Endothelial cell of umbilical vein (primary cell): ENCODE measurements around the gene ANXA2R. TPM values are rescaled to one million over a fixed set of nuclear protein-coding genes. Genes with fewer than 3 reads are reported as not detected.

Source experiments
- BruUV-seq: library from RNA; stranded (reverse); fragments of 400-500 nt; replicated peaks from 2 replicates; lab custom pipeline; 2021; lab: Mats Ljungman, UMichigan
- CTCF ChIA-PET: fragments of 300-600, 350-600 bp; sonication (Branson Sonifier 250); formaldehyde crosslinking; loops from one replicate; lab custom pipeline; 2021; ENCODE audit warnings: antibody characterized with exemption, inconsistent platforms; lab: Charles Lee
- POLR2A ChIA-PET: fragments of 300-600, 350-600 bp; sonication (Branson Sonifier 250); formaldehyde crosslinking; loops from one replicate; lab custom pipeline; 2021; ENCODE audit warnings: antibody characterized with exemption, inconsistent platforms; lab: Charles Lee
- DNase-seq: peaks from one replicate; pipeline ENCODE4 v3.0.0-alpha.2; 2011; ENCODE audit warnings: low read depth, low spot score
- FAIRE-seq: peaks from 2 replicates; lab custom pipeline; 2011; peaks lifted over from hg19 to GRCh38; lab: Jason Lieb, UNC
- H2AFZ ChIP-seq: 2 replicates; pipeline ENCODE4 v1.6.0; 2012; ENCODE audit warnings: low read depth, low read length, control low read depth, inconsistent platforms
- H3K27ac ChIP-seq: 2 replicates; pipeline ENCODE4 v1.5.1; 2011; ENCODE audit warnings: low read depth, mild to moderate bottlenecking, control low read depth, low read length, moderate library complexity; ENCODE audit not compliant: insufficient read depth
- H3K27me3 ChIP-seq, 2 experiments: 2 replicates each; pipeline versions ENCODE4 v1.6.0 to v1.6.1; 2011; ENCODE audit warnings: low read length in 2 of 2, mixed read lengths in 1 of 2; ENCODE audit not compliant: control insufficient read depth in 2 of 2, insufficient read depth in 2 of 2
- H3K36me3 ChIP-seq, 2 experiments: 2 replicates in 1 of 2; 3 replicates in 1 of 2; pipeline ENCODE4 v1.5.1; 2011; ENCODE audit warnings: low read length in 2 of 2, mild to moderate bottlenecking in 1 of 2, moderate library complexity in 1 of 2; ENCODE audit not compliant: control insufficient read depth in 2 of 2, insufficient read depth in 2 of 2; ENCODE audit errors: extremely low read depth in 1 of 2
- H3K4me1 ChIP-seq: 3 replicates; pipeline ENCODE4 v1.5.1; 2011; ENCODE audit warnings: mild to moderate bottlenecking, low read length; ENCODE audit not compliant: control insufficient read depth, insufficient read depth; ENCODE audit errors: extremely low read depth
- H3K4me2 ChIP-seq: 2 replicates; pipeline ENCODE4 v1.6.1; 2011; ENCODE audit warnings: low read length, control low read depth, mixed read lengths; ENCODE audit not compliant: insufficient read depth
- H3K4me3 ChIP-seq, 3 experiments: fragments of 200-600 bp in 1 of 3; sonication (generic), shearing (Covaris generic) in 1 of 3; replicated peaks in 1 of 3; 2 replicates each; pipeline ENCODE4 v1.5.1; 2011 to 2016; ENCODE audit warnings: control low read depth in 3 of 3, low read length in 3 of 3, mild to moderate bottlenecking in 2 of 3, inconsistent platforms in 1 of 3, low read depth in 1 of 3, moderate library complexity in 1 of 3; ENCODE audit not compliant: insufficient read depth in 1 of 3
- H3K79me2 ChIP-seq: 2 replicates; pipeline ENCODE4 v1.6.0; 2012; ENCODE audit warnings: low read length, inconsistent platforms; ENCODE audit not compliant: control insufficient read depth, insufficient read depth
- H3K9ac ChIP-seq: replicated peaks from 2 replicates; pipeline ENCODE3; 2011; ENCODE audit warnings: low read length, control low read depth; ENCODE audit not compliant: insufficient read depth; ENCODE audit errors: extremely low read depth
- H3K9me1 ChIP-seq: replicated peaks from 3 replicates; pipeline ENCODE4 v1.6.0; 2011; ENCODE audit warnings: mild to moderate bottlenecking, low read length; ENCODE audit not compliant: control insufficient read depth, insufficient read depth; ENCODE audit errors: extremely low read depth
- H3K9me3 ChIP-seq: replicated peaks from 2 replicates; pipeline ENCODE4 v1.5.1; 2012; ENCODE audit warnings: low read length, inconsistent platforms; ENCODE audit not compliant: control insufficient read depth, insufficient read depth
- H4K20me1 ChIP-seq: replicated peaks from 2 replicates; pipeline ENCODE3; 2011; ENCODE audit warnings: mild to moderate bottlenecking, low read length; ENCODE audit not compliant: control insufficient read depth, insufficient read depth; ENCODE audit errors: extremely low read depth
- EZH2 ChIP-seq: IDR thresholded peaks from 2 replicates; pipeline ENCODE4 v1.6.1; 2012; ENCODE audit warnings: borderline replicate concordance, low read depth, mild to moderate bottlenecking, moderate library complexity, low read length, inconsistent platforms; ENCODE audit not compliant: severe bottlenecking
- FOS ChIP-seq: IDR thresholded peaks from 2 replicates; pipeline ENCODE4 v1.6.1; 2011; ENCODE audit warnings: mild to moderate bottlenecking, low read length, moderate library complexity, borderline replicate concordance; ENCODE audit not compliant: insufficient read depth
- GATA2 ChIP-seq: IDR thresholded peaks from 2 replicates; pipeline ENCODE4 v1.7.0; 2011; ENCODE audit warnings: low read depth, mild to moderate bottlenecking, moderate library complexity, mixed read lengths, low read length; ENCODE audit not compliant: insufficient read length, insufficient read depth
- JUN ChIP-seq: IDR thresholded peaks from 2 replicates; pipeline ENCODE4 v1.6.1; 2011; ENCODE audit warnings: borderline replicate concordance, low read depth; ENCODE audit not compliant: insufficient read length, insufficient read depth
- MYC ChIP-seq: IDR thresholded peaks from one replicate; pipeline ENCODE4 v1.6.1; 2011; ENCODE audit warnings: mild to moderate bottlenecking, low read depth, low read length
- POLR2A ChIP-seq: IDR thresholded peaks from 2 replicates; pipeline ENCODE4 v1.6.1; 2012; ENCODE audit warnings: low read depth, mild to moderate bottlenecking, control low read depth, low read length
- POLR2AphosphoS5 ChIP-seq: IDR thresholded peaks from 2 replicates; pipeline ENCODE4 v1.6.1; 2012; ENCODE audit warnings: low read depth, mild to moderate bottlenecking, control low read depth, low read length, moderate library complexity; ENCODE audit not compliant: insufficient read depth
- dilution Hi-C: fragments of 300-500 bp; cut with MboI; formaldehyde crosslinking; loops from one replicate; pipeline ENCODE4 v1.15.0; 2019; ENCODE audit warnings: low sequenced_read_pairs; ENCODE audit not compliant: extremely low pct_ligation_motif_present
- intact Hi-C: fragments of 100-400 bp; cut with micrococcal nuclease; formaldehyde crosslinking; loops from one replicate; pipeline ENCODE4 v1.10.0; 2022
- polyA plus RNA-seq, 4 experiments: library from polyadenylated mRNA; depleted of rRNA in 3 of 4; stranded (reverse) in 3 of 4; unstranded in 1 of 4; fragments of >200 nt; gene quantifications; 2 replicates each; pipeline versions ENCODE4 v1.2.1 to v1.2.3, GENCODE V29; 2011 to 2012; ENCODE audit warnings: missing spikeins in 1 of 4
- total RNA-seq: library from RNA; stranded (reverse); gene quantifications from 2 replicates; pipeline ENCODE4 v1.2.3, GENCODE V29; 2021
- TF ChIP-seq, protein P1 (sequence below), 2 donors: IDR thresholded peaks; 1 replicate in 1 of 2; 2 replicates in 1 of 2; pipeline ENCODE4 v1.5.1; 2011; ENCODE audit warnings: low read length in 2 of 2, mild to moderate bottlenecking in 2 of 2, moderate library complexity in 2 of 2, control low read depth in 1 of 2, inconsistent platforms in 1 of 2, low read depth in 1 of 2; ENCODE audit not compliant: insufficient read depth in 1 of 2; ENCODE audit errors: extremely low read depth in 1 of 2
- TF ChIP-seq, protein P2 (sequence below): IDR thresholded peaks from 2 replicates; pipeline ENCODE4 v1.6.1; 2011; ENCODE audit not compliant: insufficient read depth, insufficient read length

Gene ANXA2R
- total and polyA plus RNA-seq, 2 donors (not counting 3 experiments of a cell fraction or from before 2014, with no cell fraction given): 6.6 to 10.4 TPM

DNA sequence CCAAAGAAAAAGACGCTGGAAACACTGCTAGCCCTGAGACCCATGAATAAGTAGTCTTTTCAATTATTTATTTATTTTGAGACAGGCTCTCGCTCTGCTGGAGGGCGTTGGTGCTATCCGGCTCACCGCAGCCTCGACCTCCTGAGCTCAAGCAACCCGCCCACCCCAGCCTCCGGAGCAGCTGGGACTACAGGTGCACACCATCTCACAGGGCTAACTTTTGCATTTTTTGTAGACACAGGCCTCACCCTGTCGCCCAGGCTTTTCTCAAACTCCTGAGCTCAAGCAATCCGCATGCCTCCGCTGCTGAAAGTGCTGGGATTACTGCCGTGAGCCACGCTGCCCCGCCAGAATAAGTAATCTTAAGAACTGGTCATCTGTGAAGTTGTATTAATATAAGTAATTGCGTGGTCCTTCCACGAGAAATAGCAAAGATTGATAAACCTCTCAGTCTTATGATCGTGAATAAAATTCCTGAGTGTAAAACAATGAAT, 1.6 kb downstream of the ANXA2R start:
- Histone ChIP-seq H3K4me1 (peaks cover 39% of the 10 kb centered on the region), H3K9me1 (no peaks in the 10 kb centered on the region), H3K9me3 (no peaks in the 10 kb centered on the region), H3K9ac (peak overlapping the region; percentile 76), H3K36me3 (no peaks in the 10 kb centered on the region), H2AFZ (no peak overlapping the region), H3K4me3 (peak overlapping the region; percentile 42 to 87 (median 51)), H3K4me2 (peak overlapping the region; percentile 85), H4K20me1 (no peaks in the 10 kb centered on the region), H3K79me2 (peaks cover 60% of the 10 kb centered on the region), H3K27me3 (no peaks in the 10 kb centered on the region), H3K27ac (peak overlapping the region; percentile 77)
- FAIRE-seq (peak; percentile 55), DNase-seq (no peak)
- dilution Hi-C loops (no loop called here), intact Hi-C loops (loop anchor here (1.0 kb wide), 1 partner anchor 18 kb away; no protein-coding TSS in a partner anchor)
- TF ChIP-seq, protein P1, sequence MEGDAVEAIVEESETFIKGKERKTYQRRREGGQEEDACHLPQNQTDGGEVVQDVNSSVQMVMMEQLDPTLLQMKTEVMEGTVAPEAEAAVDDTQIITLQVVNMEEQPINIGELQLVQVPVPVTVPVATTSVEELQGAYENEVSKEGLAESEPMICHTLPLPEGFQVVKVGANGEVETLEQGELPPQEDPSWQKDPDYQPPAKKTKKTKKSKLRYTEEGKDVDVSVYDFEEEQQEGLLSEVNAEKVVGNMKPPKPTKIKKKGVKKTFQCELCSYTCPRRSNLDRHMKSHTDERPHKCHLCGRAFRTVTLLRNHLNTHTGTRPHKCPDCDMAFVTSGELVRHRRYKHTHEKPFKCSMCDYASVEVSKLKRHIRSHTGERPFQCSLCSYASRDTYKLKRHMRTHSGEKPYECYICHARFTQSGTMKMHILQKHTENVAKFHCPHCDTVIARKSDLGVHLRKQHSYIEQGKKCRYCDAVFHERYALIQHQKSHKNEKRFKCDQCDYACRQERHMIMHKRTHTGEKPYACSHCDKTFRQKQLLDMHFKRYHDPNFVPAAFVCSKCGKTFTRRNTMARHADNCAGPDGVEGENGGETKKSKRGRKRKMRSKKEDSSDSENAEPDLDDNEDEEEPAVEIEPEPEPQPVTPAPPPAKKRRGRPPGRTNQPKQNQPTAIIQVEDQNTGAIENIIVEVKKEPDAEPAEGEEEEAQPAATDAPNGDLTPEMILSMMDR (IDR thresholded peaks at IDR 0.05; ENCODE audit: extremely low read depth in 1 of 2, insufficient read depth in 1 of 2, low read depth in 1 of 2, low read length in 2 of 2): no peak
- TF ChIP-seq GATA2 (no peak), MYC (no peak), FOS (no peak), POLR2AphosphoS5 (no peak), POLR2A (no peak), JUN (no peak), EZH2 (no peak)
- TF ChIP-seq, protein P2, sequence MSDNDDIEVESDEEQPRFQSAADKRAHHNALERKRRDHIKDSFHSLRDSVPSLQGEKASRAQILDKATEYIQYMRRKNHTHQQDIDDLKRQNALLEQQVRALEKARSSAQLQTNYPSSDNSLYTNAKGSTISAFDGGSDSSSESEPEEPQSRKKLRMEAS: no peak
- no TSS peak for BruUV-seq
- ChIA-PET CTCF (interaction anchor here (1.0 to 4.8 kb wide), 9 partner anchors 19 to 130 kb away, joined by 3 to 69 read pairs (median 14); no protein-coding TSS in a partner anchor), POLR2A (interaction anchor here (1.0 to 1.5 kb wide), 5 partner anchors 20 to 130 kb away, joined by 3 to 7 read pairs (median 5); partner anchors contain the start of gene ZNF131)
